ENCODE measurements around the gene ALK.

ALK gene

GRCh38 chr2:29871541-29871940 is 49.8 kb downstream of the ALK start:
- H3K27ac ChIP-seq: no peak overlapping the region
- TF ChIP-seq ZFX (IDR thresholded peaks at IDR 0.05) (no peak), CTCF (conservative IDR thresholded peaks at IDR 0.05) (no peak)

- no peak overlapping the region for H3K27ac ChIP-seq
- TF ChIP-seq CTCF (conservative IDR thresholded peaks at IDR 0.05) (no peak), ZFX (IDR thresholded peaks at IDR 0.05) (no peak)
Observed at GRCh38 chr2:29865512-29865911, 55.9 kb downstream of the ALK start.

GRCh38 chr2:29864988-29865387 is 56.4 kb downstream of the ALK start:
- no peak for TF ChIP-seq ZFX (IDR thresholded peaks at IDR 0.05)
- no peak for TF ChIP-seq CTCF (conservative IDR thresholded peaks at IDR 0.05)
- H3K27ac ChIP-seq: no peak overlapping the region

- no peak for TF ChIP-seq ZFX (IDR thresholded peaks at IDR 0.05)
- no peak for TF ChIP-seq CTCF (conservative IDR thresholded peaks at IDR 0.05)
- no peak overlapping the region for H3K27ac ChIP-seq
Observed at GRCh38 chr2:29855924-29856639, 65.3 kb downstream of the ALK start.

- TF ChIP-seq ZFX (IDR thresholded peaks at IDR 0.05) (no peak), CTCF (conservative IDR thresholded peaks at IDR 0.05) (no peak)
Observed at GRCh38 chr2:29850794-29851193, 70.6 kb downstream of the ALK start.

GRCh38 chr2:29848566-29849310 is 72.6 kb downstream of the ALK start:
- TF ChIP-seq CTCF (conservative IDR thresholded peaks at IDR 0.05) (no peak), ZFX (IDR thresholded peaks at IDR 0.05) (no peak)
- no peak overlapping the region for H3K27ac ChIP-seq

More at GRCh38 chr2:29850794-29851193, 70.6 kb downstream of the ALK start:
- H3K27ac ChIP-seq: no peak overlapping the region

GRCh38 chr2:29847886-29848285 is 73.5 kb downstream of the ALK start:
- TF ChIP-seq CTCF (conservative IDR thresholded peaks at IDR 0.05) (no peak), ZFX (IDR thresholded peaks at IDR 0.05) (no peak)
- no peak overlapping the region for H3K27ac ChIP-seq
